Astrocyte (in vitro differentiated cells and primary cell): ENCODE data around the gene SLC48A1. TPM values are rescaled to one million over a fixed set of nuclear protein-coding genes. Genes with fewer than 3 reads are reported as not detected.

Experiments used
- DNase-seq: peaks from one replicate; pipeline ENCODE4 v3.0.0-alpha.2; 2010; ENCODE audit warnings: low read depth
- FAIRE-seq: peaks from 2 replicates; lab custom pipeline; 2011; peaks lifted over from hg19 to GRCh38; lab: Jason Lieb, UNC
- H2AFZ ChIP-seq: 2 replicates; pipeline ENCODE4 v1.6.0; 2012; ENCODE audit warnings: low read depth, low read length, inconsistent platforms
- H3K27ac ChIP-seq: 2 replicates; pipeline ENCODE4 v1.5.1; 2011; ENCODE audit warnings: low read depth, low read length, inconsistent platforms
- H3K27me3 ChIP-seq: 2 replicates; pipeline ENCODE4 v1.6.0; 2011; ENCODE audit warnings: low read length, inconsistent platforms; ENCODE audit not compliant: insufficient read depth
- H3K36me3 ChIP-seq: 2 replicates; pipeline ENCODE4 v1.5.1; 2011; ENCODE audit warnings: low read length, inconsistent platforms; ENCODE audit not compliant: insufficient read depth
- H3K4me1 ChIP-seq: 2 replicates; pipeline ENCODE4 v1.5.1; 2011; ENCODE audit warnings: low read length, inconsistent platforms; ENCODE audit not compliant: insufficient read depth
- H3K4me2 ChIP-seq: 2 replicates; pipeline ENCODE4 v1.6.0; 2012; ENCODE audit warnings: low read length, inconsistent platforms
- H3K4me3 ChIP-seq: 2 replicates; pipeline ENCODE4 v1.5.1; 2011; ENCODE audit warnings: low read depth, mild to moderate bottlenecking, low read length, inconsistent platforms; ENCODE audit not compliant: insufficient read depth
- H3K79me2 ChIP-seq: 2 replicates; pipeline ENCODE4 v1.6.0; 2012; ENCODE audit warnings: mild to moderate bottlenecking, low read length, inconsistent platforms; ENCODE audit not compliant: insufficient read depth
- H3K9ac ChIP-seq: 2 replicates; pipeline ENCODE4 v1.6.0; 2012; ENCODE audit warnings: mild to moderate bottlenecking, low read length, inconsistent platforms
- H3K9me3 ChIP-seq: 2 replicates; pipeline ENCODE4 v1.5.1; 2012; ENCODE audit warnings: low read depth, mild to moderate bottlenecking, low read length, inconsistent platforms; ENCODE audit not compliant: insufficient read depth
- H4K20me1 ChIP-seq: 2 replicates; pipeline ENCODE4 v1.6.0; 2012; ENCODE audit warnings: low read length, inconsistent platforms; ENCODE audit not compliant: insufficient read depth
- H3K27ac Mint-ChIP-seq: one replicate; pipeline ENCODE4 v1.8.0; 2021; ENCODE audit warnings: mild to moderate bottlenecking, mixed read lengths; ENCODE audit not compliant: unreplicated experiment
- H3K27me3 Mint-ChIP-seq: one replicate; pipeline ENCODE4 v1.8.0; 2021; ENCODE audit warnings: low read depth, mixed read lengths; ENCODE audit not compliant: unreplicated experiment
- H3K36me3 Mint-ChIP-seq: one replicate; pipeline ENCODE4 v1.8.0; 2021; ENCODE audit warnings: low read depth, mixed read lengths; ENCODE audit not compliant: unreplicated experiment
- H3K4me1 Mint-ChIP-seq: one replicate; pipeline ENCODE4 v1.8.0; 2021; ENCODE audit warnings: low read depth, mixed read lengths; ENCODE audit not compliant: unreplicated experiment
- H3K4me3 Mint-ChIP-seq: one replicate; pipeline ENCODE4 v1.8.0; 2021; ENCODE audit warnings: mild to moderate bottlenecking, moderate library complexity, mixed read lengths; ENCODE audit not compliant: unreplicated experiment
- H3K9me3 Mint-ChIP-seq: one replicate; pipeline ENCODE4 v1.8.0; 2021; ENCODE audit warnings: mild to moderate bottlenecking, mixed read lengths; ENCODE audit not compliant: unreplicated experiment
- EZH2 ChIP-seq: IDR thresholded peaks from 2 replicates; pipeline ENCODE4 v1.6.1; 2012; ENCODE audit warnings: mild to moderate bottlenecking, low read length, inconsistent platforms; ENCODE audit not compliant: insufficient read depth
- total RNA-seq: library from RNA; stranded (reverse); gene quantifications from 2 replicates; pipeline ENCODE4 v1.2.1, GENCODE V29; 2021
- TF ChIP-seq, protein P1 (sequence below): IDR thresholded peaks from 2 replicates; pipeline ENCODE4 v1.5.1; 2011; ENCODE audit warnings: low read depth, mild to moderate bottlenecking, inconsistent platforms, low read length, moderate library complexity; ENCODE audit not compliant: insufficient read depth

The SLC48A1 gene
- total RNA-seq, 1 donor from 2014 or later, result 23.8 TPM

DNA sequence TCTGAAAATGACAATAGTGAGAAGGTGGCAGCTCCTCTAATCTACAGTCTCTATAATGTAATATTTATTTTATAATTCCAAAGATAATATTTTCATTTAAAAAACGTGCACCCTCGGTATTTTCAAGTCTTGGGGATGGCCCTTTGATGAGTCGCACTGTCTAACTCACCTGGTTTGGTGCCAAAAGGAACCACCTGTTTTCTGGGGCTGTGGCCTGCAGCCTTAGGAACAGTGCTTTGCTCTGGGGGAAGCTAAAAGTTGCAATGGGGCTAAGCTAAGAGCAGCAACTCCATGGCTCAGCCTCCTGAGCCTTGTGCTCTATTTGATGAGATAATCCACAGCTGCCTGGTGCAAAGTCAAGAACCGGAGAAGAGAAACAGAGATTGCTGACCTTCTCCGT, 41.3 kb upstream of the SLC48A1 start:
- Histone ChIP-seq H3K4me1 (peaks cover 6% of the 10 kb centered on the region), H3K27ac (no peak overlapping the region), H2AFZ (no peak overlapping the region), H3K4me3 (no peak overlapping the region), H3K36me3 (no peaks in the 10 kb centered on the region), H4K20me1 (no peaks in the 10 kb centered on the region), H3K4me2 (no peak overlapping the region), H3K79me2 (no peaks in the 10 kb centered on the region), H3K27me3 (no peaks in the 10 kb centered on the region), H3K9me3 (no peaks in the 10 kb centered on the region), H3K9ac (no peak overlapping the region)
- FAIRE-seq (no peak), DNase-seq (no peak)
- Mint-ChIP-seq H3K4me1 (peaks cover 11% of the 10 kb centered on the region), H3K4me3 (no peak overlapping the region), H3K27me3 (peaks cover 31% of the 10 kb centered on the region), H3K27ac (no peak overlapping the region), H3K36me3 (no peaks in the 10 kb centered on the region), H3K9me3 (peaks cover 6% of the 10 kb centered on the region)
- TF ChIP-seq, protein P1, sequence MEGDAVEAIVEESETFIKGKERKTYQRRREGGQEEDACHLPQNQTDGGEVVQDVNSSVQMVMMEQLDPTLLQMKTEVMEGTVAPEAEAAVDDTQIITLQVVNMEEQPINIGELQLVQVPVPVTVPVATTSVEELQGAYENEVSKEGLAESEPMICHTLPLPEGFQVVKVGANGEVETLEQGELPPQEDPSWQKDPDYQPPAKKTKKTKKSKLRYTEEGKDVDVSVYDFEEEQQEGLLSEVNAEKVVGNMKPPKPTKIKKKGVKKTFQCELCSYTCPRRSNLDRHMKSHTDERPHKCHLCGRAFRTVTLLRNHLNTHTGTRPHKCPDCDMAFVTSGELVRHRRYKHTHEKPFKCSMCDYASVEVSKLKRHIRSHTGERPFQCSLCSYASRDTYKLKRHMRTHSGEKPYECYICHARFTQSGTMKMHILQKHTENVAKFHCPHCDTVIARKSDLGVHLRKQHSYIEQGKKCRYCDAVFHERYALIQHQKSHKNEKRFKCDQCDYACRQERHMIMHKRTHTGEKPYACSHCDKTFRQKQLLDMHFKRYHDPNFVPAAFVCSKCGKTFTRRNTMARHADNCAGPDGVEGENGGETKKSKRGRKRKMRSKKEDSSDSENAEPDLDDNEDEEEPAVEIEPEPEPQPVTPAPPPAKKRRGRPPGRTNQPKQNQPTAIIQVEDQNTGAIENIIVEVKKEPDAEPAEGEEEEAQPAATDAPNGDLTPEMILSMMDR, result no peak
- TF ChIP-seq EZH2, result no peak

DNA sequence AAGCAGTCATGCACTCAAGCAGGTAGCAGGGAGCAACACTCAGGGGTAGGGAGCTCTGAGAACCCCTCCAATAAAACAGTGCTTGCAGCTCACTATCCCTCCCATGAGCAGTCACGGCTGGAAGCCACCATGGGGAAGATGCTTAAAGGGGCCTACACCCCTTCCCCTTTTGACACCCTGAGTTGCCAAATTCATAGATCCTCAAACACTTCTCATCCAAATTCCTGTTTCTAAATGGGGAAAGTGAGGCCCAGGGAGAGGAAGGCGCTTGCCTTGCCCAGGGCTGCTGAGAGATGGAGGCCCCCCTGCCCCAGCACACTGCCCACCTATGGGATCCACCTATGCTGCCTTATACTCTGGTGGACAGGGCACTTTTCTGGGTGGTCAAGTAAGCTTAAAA, 40.5 kb upstream of the SLC48A1 start:
- H3K79me2 ChIP-seq, result no peaks in the 10 kb centered on the region
- no peaks in the 10 kb centered on the region for H4K20me1 ChIP-seq
- H3K27ac ChIP-seq, result no peak overlapping the region
- no peak overlapping the region for H2AFZ ChIP-seq
- H3K9me3 ChIP-seq, result no peaks in the 10 kb centered on the region
- FAIRE-seq (no peak), DNase-seq (no peak)
- H3K4me2 ChIP-seq, result no peak overlapping the region
- H3K27me3 Mint-ChIP-seq, result peaks cover 34% of the 10 kb centered on the region
- H3K4me1 Mint-ChIP-seq, result peaks cover 11% of the 10 kb centered on the region
- H3K9ac ChIP-seq, result no peak overlapping the region
- peaks cover 3% of the 10 kb centered on the region for H3K36me3 Mint-ChIP-seq
- no peak overlapping the region for H3K4me3 ChIP-seq
- TF ChIP-seq, protein P1, result no peak
- TF ChIP-seq EZH2, result no peak
- H3K4me3 Mint-ChIP-seq, result no peak overlapping the region
- no peaks in the 10 kb centered on the region for H3K27me3 ChIP-seq
- no peaks in the 10 kb centered on the region for H3K36me3 ChIP-seq
- H3K4me1 ChIP-seq, result peaks cover 13% of the 10 kb centered on the region
- peaks cover 6% of the 10 kb centered on the region for H3K9me3 Mint-ChIP-seq
- H3K27ac Mint-ChIP-seq, result no peak overlapping the region

DNA sequence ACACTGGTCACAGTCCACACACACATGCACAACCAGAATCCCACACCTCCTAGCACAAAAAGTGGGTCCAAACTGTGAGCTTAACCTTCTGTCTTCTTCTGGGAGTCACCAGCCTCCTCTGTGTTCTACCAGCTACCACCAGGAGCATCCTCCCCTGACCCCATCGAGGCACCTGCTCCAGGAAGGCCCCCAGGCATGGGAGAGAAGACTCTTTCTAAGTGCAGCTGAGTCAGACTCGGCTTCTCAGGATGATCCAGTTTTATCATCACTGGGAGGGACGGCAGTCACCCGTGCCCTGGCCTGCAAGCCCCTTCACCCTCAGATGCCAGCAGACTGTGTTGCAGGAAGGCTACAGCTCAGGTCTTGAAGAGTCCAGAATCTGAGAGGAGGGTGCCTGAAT, 39.9 kb upstream of the SLC48A1 start:
- H3K4me1 Mint-ChIP-seq, result peaks cover 11% of the 10 kb centered on the region
- TF ChIP-seq, protein P1, result no peak
- no peak for TF ChIP-seq EZH2
- Histone ChIP-seq H4K20me1 (no peaks in the 10 kb centered on the region), H3K4me2 (no peak overlapping the region), H3K27me3 (no peaks in the 10 kb centered on the region), H3K4me3 (no peak overlapping the region), H3K4me1 (peaks cover 13% of the 10 kb centered on the region), H3K9me3 (no peaks in the 10 kb centered on the region), H2AFZ (no peak overlapping the region), H3K36me3 (no peaks in the 10 kb centered on the region), H3K9ac (no peak overlapping the region), H3K79me2 (no peaks in the 10 kb centered on the region), H3K27ac (no peak overlapping the region)
- H3K27ac Mint-ChIP-seq, result no peak overlapping the region
- FAIRE-seq, result no peak
- H3K36me3 Mint-ChIP-seq, result peaks cover 3% of the 10 kb centered on the region
- H3K27me3 Mint-ChIP-seq, result peaks cover 31% of the 10 kb centered on the region
- H3K9me3 Mint-ChIP-seq, result peaks cover 6% of the 10 kb centered on the region
- DNase-seq, result no peak
- no peak overlapping the region for H3K4me3 Mint-ChIP-seq
